ENCODE data around the gene LRRC55. TPM values are rescaled to one million over a fixed set of nuclear protein-coding genes. Genes with fewer than 3 reads are reported as not detected.

The LRRC55 gene
- total RNA-seq, 2 donors from 2014 or later: 0.04 TPM; not detected in 1

GRCh38 chr11:57148621-57149020, 33.1 kb upstream of the LRRC55 start:
- no peak overlapping the region for H3K4me3 ChIP-seq (ENCODE audit: low read length)
- Mint-ChIP-seq H3K4me1 (peaks cover 17% of the 10 kb centered on the region), H3K36me3 (ENCODE audit: low read depth) (no peaks in the 10 kb centered on the region), H3K27me3 (ENCODE audit: insufficient read depth) (peaks cover 4% of the 10 kb centered on the region), H3K27ac (no peak overlapping the region), H3K4me3 (no peak overlapping the region), H3K9me3 (no peaks in the 10 kb centered on the region)
- H3K36me3 ChIP-seq (ENCODE audit: control insufficient read depth, insufficient read depth, low read length): no peaks in the 10 kb centered on the region
- H3K9me3 ChIP-seq (ENCODE audit: control insufficient read depth, low read length): no peaks in the 10 kb centered on the region
- TF ChIP-seq CTCF (conservative IDR thresholded peaks at IDR 0.05): no peak
- no peak overlapping the region for H3K27ac ChIP-seq (ENCODE audit: low read depth, low read length)
- no peaks in the 10 kb centered on the region for H3K27me3 ChIP-seq (ENCODE audit: control insufficient read depth, insufficient read depth, low read length, poor library complexity, severe bottlenecking)
- peaks cover 9% of the 10 kb centered on the region for H3K4me1 ChIP-seq (ENCODE audit: control insufficient read depth, insufficient read depth, low read length)
- WGBS, 2 experiments (ENCODE audit: insufficient coverage in 1 of 2, insufficient read length in 1 of 2): 88 to 94% methylated on average over 5 of the region's 5 CpGs
- DNase-seq: no peak
- no peak overlapping the region for H3K9ac ChIP-seq (ENCODE audit: extremely low read depth, low read length, poor library complexity, severe bottlenecking)

GRCh38 chr11:57150454-57150917, 31.3 kb upstream of the LRRC55 start:
- Mint-ChIP-seq H3K27me3 (ENCODE audit: insufficient read depth) (peaks cover 4% of the 10 kb centered on the region), H3K27ac (no peak overlapping the region), H3K36me3 (ENCODE audit: low read depth) (no peaks in the 10 kb centered on the region), H3K4me3 (no peak overlapping the region), H3K9me3 (no peaks in the 10 kb centered on the region), H3K4me1 (peaks cover 14% of the 10 kb centered on the region)
- 85 to 100% methylated on average over 1 to 4 of the region's 4 CpGs for WGBS, 2 experiments (ENCODE audit: insufficient coverage in 1 of 2, insufficient read length in 1 of 2)
- H3K4me1 ChIP-seq (ENCODE audit: control insufficient read depth, insufficient read depth, low read length): peaks cover 5% of the 10 kb centered on the region
- H3K9ac ChIP-seq (ENCODE audit: extremely low read depth, low read length, poor library complexity, severe bottlenecking): no peak overlapping the region
- no peak for DNase-seq
- no peaks in the 10 kb centered on the region for H3K36me3 ChIP-seq (ENCODE audit: control insufficient read depth, insufficient read depth, low read length)
- H3K27ac ChIP-seq (ENCODE audit: low read depth, low read length): no peak overlapping the region
- no peaks in the 10 kb centered on the region for H3K27me3 ChIP-seq (ENCODE audit: control insufficient read depth, insufficient read depth, low read length, poor library complexity, severe bottlenecking)
- no peak overlapping the region for H3K4me3 ChIP-seq (ENCODE audit: low read length)
- H3K9me3 ChIP-seq (ENCODE audit: control insufficient read depth, low read length): no peaks in the 10 kb centered on the region
- no peak for TF ChIP-seq CTCF (conservative IDR thresholded peaks at IDR 0.05)

GRCh38 chr11:57152134-57152533, 29.6 kb upstream of the LRRC55 start:
- H3K36me3 Mint-ChIP-seq (ENCODE audit: low read depth): no peaks in the 10 kb centered on the region
- no peaks in the 10 kb centered on the region for H3K36me3 ChIP-seq (ENCODE audit: control insufficient read depth, insufficient read depth, low read length)
- no peak overlapping the region for H3K4me3 Mint-ChIP-seq
- no peak overlapping the region for H3K9ac ChIP-seq (ENCODE audit: extremely low read depth, low read length, poor library complexity, severe bottlenecking)
- H3K27ac Mint-ChIP-seq: no peak overlapping the region
- DNase-seq: no peak
- no peak overlapping the region for H3K27ac ChIP-seq (ENCODE audit: low read depth, low read length)
- no peak overlapping the region for H3K4me3 ChIP-seq (ENCODE audit: low read length)
- H3K27me3 Mint-ChIP-seq (ENCODE audit: insufficient read depth): peaks cover 4% of the 10 kb centered on the region
- 73 to 92% methylated on average over 2 of the region's 2 CpGs for WGBS, 2 experiments (ENCODE audit: insufficient coverage in 1 of 2, insufficient read length in 1 of 2)
- no peaks in the 10 kb centered on the region for H3K9me3 Mint-ChIP-seq
- no peaks in the 10 kb centered on the region for H3K27me3 ChIP-seq (ENCODE audit: control insufficient read depth, insufficient read depth, low read length, poor library complexity, severe bottlenecking)
- peaks cover 5% of the 10 kb centered on the region for H3K4me1 ChIP-seq (ENCODE audit: control insufficient read depth, insufficient read depth, low read length)
- H3K9me3 ChIP-seq (ENCODE audit: control insufficient read depth, low read length): no peaks in the 10 kb centered on the region
- no peak for TF ChIP-seq CTCF (conservative IDR thresholded peaks at IDR 0.05)
- H3K4me1 Mint-ChIP-seq: peaks cover 22% of the 10 kb centered on the region
